ENCODE measurements around the gene ADORA1.

DNA sequence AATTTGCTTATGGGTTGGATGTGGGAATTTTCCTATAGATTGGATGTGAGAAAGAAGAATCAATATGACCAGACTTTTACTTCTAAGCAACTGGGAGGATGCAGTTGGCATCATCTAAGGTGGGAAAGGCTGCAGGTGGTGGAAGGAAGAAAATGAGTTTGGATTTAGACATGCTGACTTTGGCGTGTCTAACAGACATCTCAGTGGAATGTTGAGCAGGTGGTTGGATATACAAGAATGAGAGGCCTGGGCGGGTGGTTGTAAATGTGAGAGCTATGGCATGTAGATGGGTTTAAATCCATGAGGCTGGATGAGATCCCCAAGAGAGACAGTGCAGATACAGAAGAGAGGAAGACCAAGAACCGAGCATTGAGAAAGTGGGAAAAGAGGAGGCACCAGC lies 10.5 kb downstream of the ADORA1 start:
- TF ChIP-seq CTCF (conservative IDR thresholded peaks at IDR 0.05 in 1 of 2, IDR thresholded peaks at IDR 0.05 in 1 of 2; ENCODE audit: extremely low read depth in 1 of 2, insufficient read depth in 1 of 2, low read depth in 1 of 2, low read length in 2 of 2), result no peak
- no peak for TF ChIP-seq EZH2 (IDR thresholded peaks at IDR 0.05; ENCODE audit: borderline replicate concordance, low read length)
